Activated naive CD8-positive, alpha-beta T cell treated with anti-CD3 and anti-CD28 coated beads for 36 hours (primary cell): Measurements from ENCODE around the gene TRIM49. TPM values are rescaled to one million over a fixed set of nuclear protein-coding genes. Genes with fewer than 3 reads are reported as not detected.
"Not testable (repeated sequence)": the region's sequence is repeated elsewhere in the genome, so short reads cannot be mapped to it uniquely, and the experiment has no call there.

ENCODE experiments used
- DNase-seq: peaks from one replicate; pipeline ENCODE4 v3.0.0; 2021
- H3K27ac Mint-ChIP-seq: one replicate; pipeline ENCODE4 v1.8.0; 2022; ENCODE audit warnings: mild to moderate bottlenecking, moderate library complexity, mixed read lengths
- H3K27me3 Mint-ChIP-seq: one replicate; pipeline ENCODE4 v1.8.0; 2022; ENCODE audit warnings: mild to moderate bottlenecking, mixed read lengths
- H3K36me3 Mint-ChIP-seq: one replicate; pipeline ENCODE4 v1.8.0; 2021; ENCODE audit warnings: mild to moderate bottlenecking, mixed read lengths
- H3K4me1 Mint-ChIP-seq: one replicate; pipeline ENCODE4 v1.8.0; 2021; ENCODE audit warnings: mixed read lengths
- H3K4me3 Mint-ChIP-seq: one replicate; pipeline ENCODE4 v1.8.0; 2022; ENCODE audit warnings: mild to moderate bottlenecking, moderate library complexity, mixed read lengths
- H3K9me3 Mint-ChIP-seq: one replicate; pipeline ENCODE4 v1.8.0; 2022; ENCODE audit warnings: mixed read lengths
- total RNA-seq, 2 experiments: library from RNA; stranded (reverse); gene quantifications; one replicate each; pipeline ENCODE4 v1.2.3, GENCODE V29; 2021

The TRIM49 gene, protein sequence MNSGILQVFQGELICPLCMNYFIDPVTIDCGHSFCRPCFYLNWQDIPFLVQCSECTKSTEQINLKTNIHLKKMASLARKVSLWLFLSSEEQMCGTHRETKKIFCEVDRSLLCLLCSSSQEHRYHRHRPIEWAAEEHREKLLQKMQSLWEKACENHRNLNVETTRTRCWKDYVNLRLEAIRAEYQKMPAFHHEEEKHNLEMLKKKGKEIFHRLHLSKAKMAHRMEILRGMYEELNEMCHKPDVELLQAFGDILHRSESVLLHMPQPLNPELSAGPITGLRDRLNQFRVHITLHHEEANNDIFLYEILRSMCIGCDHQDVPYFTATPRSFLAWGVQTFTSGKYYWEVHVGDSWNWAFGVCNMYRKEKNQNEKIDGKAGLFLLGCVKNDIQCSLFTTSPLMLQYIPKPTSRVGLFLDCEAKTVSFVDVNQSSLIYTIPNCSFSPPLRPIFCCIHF
- total RNA-seq: not detected

DNA sequence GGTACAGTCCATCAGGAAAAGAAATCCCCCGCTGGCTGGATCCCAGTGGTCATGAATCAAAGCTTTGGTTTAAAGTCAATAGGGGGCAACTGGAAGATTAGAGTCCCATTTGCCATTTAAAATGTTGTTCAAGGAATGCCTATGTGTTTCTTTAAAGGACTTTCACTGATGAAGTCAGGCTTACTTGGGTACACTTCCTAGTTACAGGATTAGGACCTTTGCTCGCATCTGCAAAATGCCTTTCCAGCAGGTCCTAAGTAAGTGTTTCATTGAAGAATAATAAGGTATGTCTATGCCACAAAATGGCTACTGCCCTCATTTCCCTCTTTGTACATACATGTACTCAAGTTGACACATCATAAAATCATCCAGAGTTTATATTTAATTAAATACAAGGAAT, at the start of gene TRIM49:
Gene TRIM49, minus strand, starts transcription at position 101 of the 400 bp plus-strand sequence. CDS start 4,106 bp downstream, outside the sequence.
- H3K4me1 Mint-ChIP-seq, H3K9me3 Mint-ChIP-seq, H3K36me3 Mint-ChIP-seq, DNase-seq, H3K4me3 Mint-ChIP-seq, H3K27me3 Mint-ChIP-seq, H3K27ac Mint-ChIP-seq: not testable (repeated sequence)

DNA sequence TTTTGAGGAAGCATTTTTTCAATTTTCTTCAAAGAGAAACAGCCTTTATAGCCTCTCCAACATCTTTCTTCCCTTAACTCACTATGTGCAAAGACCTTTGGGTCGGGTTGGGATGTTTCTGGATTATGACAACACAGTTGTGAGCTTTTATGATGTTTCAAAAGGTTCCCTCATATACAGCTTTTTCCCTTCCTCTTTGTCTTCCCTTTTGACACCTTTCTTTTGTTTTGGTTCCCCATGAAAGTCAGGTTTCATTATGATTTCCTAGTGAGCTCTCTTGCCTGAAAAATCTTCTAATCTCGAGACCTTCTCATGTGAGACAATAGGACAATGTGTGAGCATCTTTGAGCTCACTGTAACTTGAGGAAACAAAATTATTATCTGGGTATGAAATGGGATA, 18.3 kb upstream of the TRIM49 start:
- not testable (repeated sequence) for H3K4me3 Mint-ChIP-seq, H3K9me3 Mint-ChIP-seq, H3K27ac Mint-ChIP-seq, H3K4me1 Mint-ChIP-seq, H3K27me3 Mint-ChIP-seq, H3K36me3 Mint-ChIP-seq, DNase-seq

DNA sequence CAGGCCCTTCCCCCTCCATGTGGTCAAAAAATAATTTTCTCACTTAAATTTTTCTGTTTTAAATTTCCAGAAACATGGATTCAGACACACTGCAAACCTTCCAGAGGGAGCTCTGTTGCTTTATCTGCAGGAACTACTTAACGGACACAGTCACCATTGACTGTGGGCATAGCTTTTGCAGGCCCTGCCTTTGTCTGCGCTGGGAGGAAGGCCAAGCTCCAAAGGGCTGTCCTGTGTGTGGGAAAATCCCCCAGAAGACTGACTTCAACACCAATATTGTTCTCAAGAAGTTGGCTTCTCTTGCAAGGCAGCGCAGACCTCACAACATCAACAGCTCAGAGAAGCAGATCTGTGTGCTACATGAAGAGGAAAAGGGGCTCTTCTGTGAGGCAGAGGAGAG, 11.6 kb upstream of the TRIM49 start:
- not testable (repeated sequence) for H3K27me3 Mint-ChIP-seq, H3K36me3 Mint-ChIP-seq, H3K4me1 Mint-ChIP-seq, H3K27ac Mint-ChIP-seq, H3K9me3 Mint-ChIP-seq, H3K4me3 Mint-ChIP-seq, DNase-seq

DNA sequence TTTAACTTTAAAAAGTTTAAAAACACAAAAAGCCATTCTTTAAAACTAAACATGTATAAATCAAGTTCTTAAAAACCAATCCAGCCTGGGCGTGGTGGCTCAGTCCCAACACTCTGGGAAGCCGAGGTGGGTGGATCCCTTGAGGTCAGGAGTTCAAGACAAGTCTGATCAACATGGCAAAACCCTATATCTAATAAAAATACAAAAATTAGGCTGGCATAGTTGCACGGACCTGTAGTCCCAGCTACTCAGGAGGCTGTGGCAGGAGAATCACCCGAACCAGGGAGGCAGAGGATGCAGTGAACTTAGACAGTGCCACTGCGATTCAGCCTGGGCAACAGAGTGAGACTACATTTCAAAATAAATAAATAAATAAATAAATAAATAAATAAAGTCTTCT, 5.2 kb upstream of the TRIM49 start:
- not testable (repeated sequence) for H3K4me1 Mint-ChIP-seq, DNase-seq, H3K27ac Mint-ChIP-seq, H3K27me3 Mint-ChIP-seq, H3K4me3 Mint-ChIP-seq, H3K9me3 Mint-ChIP-seq, H3K36me3 Mint-ChIP-seq

DNA sequence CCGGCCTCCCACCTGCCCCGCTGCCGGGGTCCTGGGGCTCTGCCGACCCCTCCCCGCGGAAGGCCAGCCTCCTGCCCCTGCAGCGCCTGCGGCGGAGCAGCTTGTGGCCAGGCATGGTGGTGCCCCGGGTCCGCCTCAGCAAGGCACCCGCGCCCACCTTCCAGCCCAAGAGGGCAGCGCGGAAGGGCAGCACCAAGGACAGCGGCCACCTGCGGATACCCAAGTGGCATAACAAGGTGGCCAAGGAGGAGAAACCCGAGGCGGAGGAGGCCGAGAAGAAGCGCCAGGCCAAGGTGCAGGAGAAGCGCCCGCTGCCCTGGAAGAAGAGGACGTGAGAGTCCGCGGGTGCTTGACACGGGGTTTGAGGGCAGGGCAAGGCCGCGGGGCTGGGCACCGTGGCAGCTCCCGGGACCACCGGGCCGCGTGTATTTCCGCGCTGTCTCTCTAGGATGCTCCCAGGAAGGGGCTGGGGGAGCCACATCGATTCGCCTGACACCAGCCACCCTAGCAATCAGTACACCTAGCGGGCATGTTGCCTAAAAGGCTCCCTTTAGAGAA, 20.8 kb downstream of the TRIM49 start:
- H3K4me1 Mint-ChIP-seq, H3K9me3 Mint-ChIP-seq, H3K27ac Mint-ChIP-seq, H3K4me3 Mint-ChIP-seq, H3K27me3 Mint-ChIP-seq, H3K36me3 Mint-ChIP-seq, DNase-seq: not testable (repeated sequence)

DNA sequence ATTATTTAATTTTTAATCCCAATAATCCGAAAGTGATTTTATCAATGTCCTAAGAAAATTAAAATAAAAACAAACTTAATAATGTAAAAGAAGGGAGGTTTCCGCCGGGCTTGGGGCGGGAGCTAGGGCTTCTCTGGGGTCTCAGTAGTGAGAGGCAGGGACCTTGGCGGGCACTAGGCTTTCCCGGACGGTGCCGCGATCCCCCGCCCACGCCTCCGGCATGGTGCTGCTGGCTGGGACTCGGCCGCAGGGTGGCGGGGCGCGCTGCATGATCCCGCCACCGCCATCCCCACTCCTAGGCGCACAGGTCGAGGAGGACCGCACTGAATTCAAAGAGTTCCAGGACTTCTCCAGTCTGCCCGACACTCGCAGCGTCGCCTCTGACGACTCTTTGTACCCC, 22.6 kb downstream of the TRIM49 start:
- not testable (repeated sequence) for H3K36me3 Mint-ChIP-seq, H3K27me3 Mint-ChIP-seq, H3K4me1 Mint-ChIP-seq, H3K27ac Mint-ChIP-seq, H3K4me3 Mint-ChIP-seq, H3K9me3 Mint-ChIP-seq, DNase-seq

DNA sequence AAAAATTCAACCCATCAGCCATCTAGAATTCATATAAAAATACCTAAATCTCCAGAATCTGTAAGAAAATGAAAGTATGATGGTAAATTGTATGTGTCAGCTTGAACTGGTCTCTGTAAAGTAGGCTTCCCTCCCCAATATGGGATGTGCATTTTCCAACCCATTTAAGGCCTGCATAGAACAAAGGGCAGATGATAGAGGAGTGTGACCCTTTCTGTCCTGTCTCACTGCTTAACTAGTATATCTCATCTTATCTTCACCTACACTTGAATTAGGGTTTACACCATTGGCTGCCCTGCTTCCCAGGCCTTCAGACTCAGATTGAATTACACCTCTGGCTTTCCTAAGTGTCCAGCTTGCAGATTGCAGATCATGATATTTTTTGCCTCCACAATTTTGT, 57.6 kb downstream of the TRIM49 start:
- H3K27ac Mint-ChIP-seq, DNase-seq, H3K4me3 Mint-ChIP-seq, H3K4me1 Mint-ChIP-seq, H3K27me3 Mint-ChIP-seq, H3K36me3 Mint-ChIP-seq, H3K9me3 Mint-ChIP-seq: not testable (repeated sequence)

Other genes starting within 250 kb of the TRIM49 start
- not detected for gene TRIM77, start 98.3 kb downstream of the TRIM49 start, total RNA-seq
- gene TRIM64B, start 69.9 kb upstream of the TRIM49 start, total RNA-seq: not detected
- not detected for gene TRIM49D1, start 113.7 kb upstream of the TRIM49 start, total RNA-seq
- gene TRIM49D2, start 115.5 kb upstream of the TRIM49 start, total RNA-seq: not detected
- gene TRIM64, start 157.5 kb upstream of the TRIM49 start, total RNA-seq: not detected
- not detected for gene TRIM49C, start 222.5 kb upstream of the TRIM49 start, total RNA-seq